A172 (cell line): ENCODE results near the gene ATG7. TPM values are rescaled to one million over a fixed set of nuclear protein-coding genes. Genes with fewer than 3 reads are reported as not detected.
"Not testable (repeated sequence)": the region's sequence is repeated elsewhere in the genome, so short reads cannot be mapped to it uniquely, and the experiment has no call there.

Source experiments
- DNase-seq: peaks from one replicate; pipeline ENCODE4 v3.0.0-alpha.2; 2015; ENCODE audit warnings: low spot score
- total RNA-seq: library from RNA; depleted of rRNA; stranded (reverse); fragments of >200 nt; shearing (Covaris generic); gene quantifications from 2 replicates; pipeline ENCODE4 v1.2.3, GENCODE V29; 2014

The ATG7 gene
- total RNA-seq, 1 experiment from 2014 or later, result 68.2 TPM

DNA sequence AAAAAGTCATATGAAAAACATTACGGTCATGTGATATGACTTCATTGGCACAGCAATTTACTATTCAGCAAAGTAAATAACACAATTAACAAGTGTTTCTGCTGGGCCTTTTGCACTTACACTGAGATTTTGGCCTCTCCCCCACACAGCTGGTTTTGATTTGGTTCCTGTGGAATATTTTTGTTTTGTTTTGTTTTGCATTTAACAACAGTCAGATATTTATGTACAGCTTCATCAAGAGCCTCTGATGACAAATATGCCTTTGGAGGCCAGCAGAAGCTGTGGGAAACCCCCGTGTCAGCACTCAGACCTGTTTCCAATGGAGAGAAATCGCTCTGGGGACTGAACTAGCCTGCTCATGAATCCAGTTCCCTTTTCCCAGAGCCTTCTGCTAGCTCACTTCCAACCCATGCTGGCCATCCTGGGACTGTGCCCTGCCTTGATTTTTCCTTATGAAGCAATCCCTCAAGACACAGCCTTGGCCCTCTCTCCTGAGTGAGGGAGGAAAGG, 161.9 kb downstream of the ATG7 start:
- DNase-seq, result peak; percentile 16

DNA sequence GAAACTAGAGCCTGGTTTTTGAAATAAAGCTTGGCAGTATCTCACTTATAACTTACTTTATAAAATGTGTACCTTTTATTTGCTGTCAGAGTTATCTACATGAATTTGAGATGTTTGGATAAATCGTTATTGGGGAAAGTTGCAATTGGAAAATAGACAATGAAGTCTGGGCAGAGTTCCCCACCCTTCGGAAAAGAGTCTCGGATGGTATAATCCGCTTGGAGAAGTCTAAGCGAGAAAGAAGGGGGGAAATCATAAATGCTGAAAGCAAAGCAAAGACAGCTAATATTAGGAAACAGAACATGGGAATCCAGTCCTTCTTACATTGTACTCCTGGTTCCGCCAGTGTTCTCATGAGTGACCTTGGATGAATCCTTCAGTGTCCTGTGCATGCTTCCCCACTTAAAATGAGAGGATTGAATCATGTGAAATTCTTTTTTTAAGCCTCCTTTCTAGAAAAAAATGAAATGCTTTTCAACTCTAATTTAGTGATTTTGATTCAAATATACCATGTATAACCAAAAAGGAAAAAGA, 162.4 kb downstream of the ATG7 start:
- DNase-seq, result no peak

DNA sequence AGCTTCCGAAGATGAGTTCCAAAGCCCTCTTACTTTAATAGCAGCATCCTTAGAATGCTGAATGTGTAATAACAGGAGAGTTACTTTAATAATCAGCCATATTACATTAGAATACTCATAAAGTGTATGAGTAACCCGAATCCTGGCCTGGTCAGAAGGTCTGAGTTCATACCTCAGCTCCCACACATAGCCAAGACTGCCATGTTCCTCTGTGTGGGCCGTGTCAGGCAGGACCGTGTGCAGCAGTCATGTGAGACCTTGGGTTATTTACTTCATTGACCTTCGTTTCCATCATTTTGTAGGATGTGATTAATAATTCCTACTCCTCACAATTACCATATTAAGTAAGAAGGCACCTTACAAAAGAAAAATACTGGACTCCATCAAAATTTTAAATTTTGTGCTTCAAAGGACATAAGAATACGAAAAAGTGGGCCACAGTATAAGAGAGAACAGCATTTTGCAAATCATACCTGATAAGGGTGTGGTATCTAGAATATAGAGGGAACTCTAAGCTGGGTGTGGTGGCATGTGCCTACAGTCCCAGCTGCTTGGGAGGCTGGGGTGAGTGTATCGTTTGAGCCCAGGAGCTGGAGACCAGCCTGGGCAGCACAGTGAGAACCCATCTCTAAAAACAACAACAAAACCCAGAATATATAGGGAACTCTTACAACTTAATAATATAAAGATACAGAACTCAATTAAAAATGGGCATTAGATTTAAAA, 163.4 kb downstream of the ATG7 start:
- DNase-seq, result no peak

DNA sequence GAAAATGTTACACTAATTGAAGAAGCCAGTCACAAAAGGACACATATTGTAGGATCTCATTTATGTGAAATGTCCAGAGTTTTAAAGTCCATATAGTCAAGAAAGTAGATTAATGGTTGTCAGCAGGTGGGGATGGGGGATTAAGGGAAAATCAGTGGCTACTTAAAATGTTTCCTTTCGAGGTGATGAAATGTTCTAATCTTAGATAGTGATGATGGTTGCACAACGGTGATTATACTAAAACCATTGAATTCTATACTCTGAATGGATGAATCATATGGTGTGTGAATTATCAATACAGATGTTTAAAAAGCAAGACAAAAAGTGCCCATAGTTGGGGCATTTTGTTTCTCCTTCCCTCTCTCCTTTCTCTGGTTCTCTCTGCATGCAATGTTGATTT, 164.6 kb downstream of the ATG7 start:
- no peak for DNase-seq

DNA sequence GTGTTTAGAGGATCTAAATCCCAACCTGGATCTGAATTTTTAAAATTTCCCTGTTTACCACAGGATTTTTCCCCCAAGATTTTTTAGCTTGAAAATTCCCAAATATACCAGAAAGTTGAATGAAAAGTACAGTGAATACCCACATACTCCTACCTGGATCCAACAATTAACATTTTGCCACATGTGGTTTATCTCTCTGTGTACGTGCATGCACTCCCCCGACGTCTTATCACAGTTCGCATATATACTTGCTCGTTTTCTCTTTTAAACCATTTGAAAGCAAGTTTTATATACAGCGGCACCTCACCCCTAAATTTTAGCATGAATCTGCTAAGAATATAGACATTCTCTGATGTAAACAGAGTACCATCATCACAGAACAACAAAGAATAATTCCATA, 165.3 kb downstream of the ATG7 start:
- no peak for DNase-seq

DNA sequence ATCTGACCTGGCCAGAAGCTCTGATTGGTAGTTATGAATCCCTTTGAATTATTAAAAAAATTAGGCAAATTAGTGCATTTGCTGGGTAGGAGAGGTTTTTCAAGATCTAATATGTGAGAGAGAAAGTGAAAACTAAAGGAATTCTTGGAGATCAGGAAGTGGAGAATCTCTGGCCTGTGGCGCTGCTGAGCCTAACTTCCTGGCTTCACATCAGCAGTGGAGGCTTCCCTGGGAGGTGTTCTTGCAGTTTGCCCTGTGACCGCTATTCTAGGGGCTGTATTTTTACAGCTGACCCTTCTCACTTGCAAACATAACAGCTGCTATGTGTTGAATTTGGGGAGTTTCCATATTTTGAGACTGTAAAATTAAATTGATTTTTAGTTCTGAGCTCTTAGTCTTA, 166.4 kb downstream of the ATG7 start:
- no peak for DNase-seq

DNA sequence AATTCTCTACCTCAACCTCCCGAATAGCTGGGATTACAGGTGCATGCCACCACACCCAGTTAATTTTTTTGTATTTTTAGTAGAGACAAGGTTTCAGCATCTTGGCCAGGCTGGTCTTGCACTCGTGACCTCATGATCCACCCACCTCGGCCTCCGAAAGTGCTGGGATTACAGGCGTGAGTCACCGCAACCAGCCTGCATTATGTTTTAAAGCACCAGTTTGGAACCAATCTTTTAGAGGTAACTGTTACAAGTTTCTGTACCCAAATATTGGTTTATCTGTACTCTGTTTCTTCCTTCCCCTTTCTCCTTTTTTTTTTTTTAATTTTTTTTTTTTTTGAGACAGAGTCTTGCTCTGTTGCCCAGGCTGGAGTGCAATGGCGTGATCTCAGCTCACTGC, 169.1 kb downstream of the ATG7 start:
- DNase-seq, result peak; percentile 14

DNA sequence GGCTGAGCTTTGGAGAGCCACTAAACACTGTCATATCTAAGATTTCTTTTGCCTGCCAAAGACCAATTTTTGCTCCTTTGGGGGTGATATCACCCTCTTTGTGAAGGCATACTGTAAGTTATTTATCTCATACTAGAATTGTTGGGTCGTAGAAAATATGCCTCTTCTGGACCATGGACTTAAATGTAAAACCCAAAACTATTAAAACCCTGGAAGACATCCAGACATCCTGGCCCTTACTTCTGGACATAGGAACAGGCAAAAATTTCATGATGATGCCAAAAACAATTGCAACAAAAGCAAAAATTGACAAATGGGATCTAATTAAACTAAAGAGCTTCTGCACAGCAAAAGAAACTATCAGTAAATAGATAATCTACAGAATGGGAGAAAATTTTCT, 172.2 kb downstream of the ATG7 start:
- DNase-seq, result no peak

DNA sequence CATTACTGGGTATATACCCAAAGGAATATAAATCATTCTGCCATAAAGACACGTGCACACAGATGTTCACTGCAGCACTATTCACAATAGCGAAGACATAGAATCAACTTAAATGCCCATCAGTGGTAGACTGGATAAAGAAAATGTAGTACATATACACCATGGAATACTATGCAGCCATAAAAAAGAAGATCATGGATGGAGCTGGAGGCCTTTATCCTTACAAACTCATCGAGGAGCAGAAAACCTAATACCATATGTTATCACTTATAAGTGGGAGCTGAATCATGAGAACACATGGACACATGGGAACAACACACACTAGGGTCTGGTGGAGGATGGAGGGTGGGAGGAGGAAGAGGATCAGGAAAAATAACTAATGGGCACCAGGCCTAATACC, 173.0 kb downstream of the ATG7 start:
- not testable (repeated sequence) for DNase-seq

DNA sequence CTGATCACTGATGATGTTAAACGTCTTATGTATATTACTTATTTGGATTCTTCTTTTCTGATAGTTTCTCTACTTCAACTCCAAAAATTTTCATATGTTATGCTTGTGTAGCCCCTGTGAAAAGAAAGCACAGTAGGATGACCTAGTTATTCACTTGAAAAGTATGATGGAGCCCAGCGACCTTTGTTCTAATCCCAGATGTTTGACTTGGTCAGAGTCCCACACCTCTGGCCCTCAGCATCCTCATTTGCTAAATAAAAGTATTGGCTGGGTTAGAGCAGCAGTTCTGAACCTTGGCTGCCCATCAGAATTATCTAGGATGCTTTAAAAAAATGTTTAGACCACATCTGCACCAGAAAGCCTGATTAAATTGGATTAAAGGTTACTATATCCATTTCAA, 173.7 kb downstream of the ATG7 start:
- no peak for DNase-seq

DNA sequence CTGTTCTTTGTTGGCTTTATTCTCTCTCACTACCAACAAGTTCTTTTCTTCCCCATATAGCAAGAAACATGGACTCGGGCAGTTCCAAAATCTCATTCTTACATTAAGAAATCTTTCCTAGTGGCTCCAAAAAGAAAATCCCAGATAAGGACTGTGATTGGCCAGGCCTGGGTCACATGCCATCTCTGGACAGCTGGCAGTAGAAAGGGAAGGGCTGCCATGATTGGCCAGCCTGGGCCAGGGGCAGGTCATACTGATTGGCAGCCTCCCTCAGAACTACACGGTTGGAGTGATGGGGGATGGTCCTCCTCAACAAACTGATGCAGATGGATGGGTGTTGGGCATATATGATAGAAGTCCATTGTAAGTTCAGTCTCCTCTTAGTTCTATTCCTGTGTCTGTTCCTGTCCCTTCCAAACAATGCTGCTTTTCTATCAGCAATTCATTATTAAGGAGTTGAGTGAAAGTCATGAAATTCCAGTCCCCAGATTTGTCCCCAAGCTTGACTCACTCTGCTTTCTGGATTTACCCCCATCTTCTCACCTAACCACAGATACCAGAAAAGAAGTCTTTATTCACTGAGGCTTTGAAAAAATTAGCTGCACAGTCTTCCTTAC, 175.5 kb downstream of the ATG7 start:
- no peak for DNase-seq

DNA sequence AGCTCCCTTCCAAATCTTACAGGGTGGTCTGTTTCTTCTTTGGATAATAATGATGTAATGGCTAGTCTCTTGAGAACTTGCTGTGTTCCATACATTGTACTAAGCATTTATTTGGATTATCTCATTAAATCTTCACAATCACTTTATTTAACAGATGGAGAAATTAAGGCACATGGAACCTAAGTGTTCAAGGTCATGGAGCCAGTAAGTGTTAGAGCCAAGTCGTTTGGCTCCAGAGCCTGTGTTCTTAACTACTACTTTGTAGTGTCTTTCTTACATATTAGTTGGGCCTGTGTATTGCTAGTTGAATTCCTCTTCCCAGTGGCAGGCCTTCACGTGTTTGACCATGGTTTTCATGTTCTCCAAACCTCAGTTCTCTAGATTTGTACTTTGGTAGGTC, 177.8 kb downstream of the ATG7 start:
- no peak for DNase-seq

DNA sequence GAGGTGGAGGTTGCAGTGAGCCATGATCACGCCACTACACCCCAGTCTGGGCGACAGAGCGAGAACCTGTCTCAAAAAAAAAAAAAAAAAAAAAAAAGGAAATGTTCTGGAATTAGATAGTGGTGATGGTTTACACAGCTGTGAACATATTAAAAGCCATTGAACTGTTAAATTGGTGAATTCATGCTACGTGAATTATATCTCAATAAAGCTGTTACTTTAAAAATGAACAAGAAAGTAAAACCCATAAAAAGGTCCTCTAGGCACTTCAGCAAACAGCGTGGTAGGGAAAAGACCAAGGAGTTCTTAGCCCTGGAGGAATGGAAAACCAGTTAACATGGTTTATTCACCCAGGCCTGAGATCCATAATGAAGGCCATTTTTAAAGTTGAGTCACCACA, 180.1 kb downstream of the ATG7 start:
- DNase-seq, result no peak

DNA sequence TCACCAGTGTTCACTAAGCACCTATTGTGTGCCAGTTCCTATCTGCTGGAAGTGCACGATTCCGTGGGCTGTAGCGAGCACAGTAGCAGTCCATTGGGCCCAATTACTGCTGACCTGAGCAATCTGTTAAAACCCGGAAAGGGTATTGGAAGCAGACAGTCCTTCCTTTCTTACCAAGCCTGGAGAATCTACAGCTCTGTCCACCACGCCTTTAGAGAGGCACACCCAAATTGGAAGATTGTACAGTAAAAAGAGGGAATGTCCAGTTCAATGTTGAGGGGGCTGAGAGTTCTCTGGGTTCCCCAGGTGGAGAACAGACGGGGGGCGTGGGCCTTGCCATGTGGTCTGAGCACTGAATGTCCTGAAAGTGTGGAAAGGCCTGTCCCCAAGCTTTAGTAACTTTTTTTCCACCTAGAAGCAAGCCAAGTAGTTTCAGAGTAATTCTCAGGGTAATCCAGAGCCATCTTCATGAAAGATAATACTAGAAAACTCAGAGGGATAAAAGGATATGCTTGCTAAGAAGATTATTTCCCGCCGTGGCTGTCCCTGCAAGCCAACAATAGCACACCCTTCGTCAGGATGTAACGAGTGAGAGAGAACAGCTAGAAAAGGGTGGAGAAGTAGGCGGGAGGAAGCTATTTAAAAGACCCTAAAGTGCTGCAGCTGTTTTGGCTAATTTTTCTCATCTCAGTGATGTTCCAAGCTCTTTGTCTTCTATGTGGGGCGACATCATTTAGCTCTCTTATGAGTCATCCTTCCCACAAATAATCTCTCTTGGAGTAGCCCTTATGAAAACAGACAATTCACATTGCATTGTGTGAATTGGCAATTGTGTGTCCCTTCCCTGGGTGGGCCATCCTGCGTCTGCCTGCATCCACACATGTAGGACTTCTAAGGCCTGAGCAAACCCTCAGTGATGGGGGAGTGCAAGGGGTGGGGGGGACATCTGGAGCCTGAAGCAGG, 181.0 kb downstream of the ATG7 start:
- DNase-seq, result peak; percentile 70

DNA sequence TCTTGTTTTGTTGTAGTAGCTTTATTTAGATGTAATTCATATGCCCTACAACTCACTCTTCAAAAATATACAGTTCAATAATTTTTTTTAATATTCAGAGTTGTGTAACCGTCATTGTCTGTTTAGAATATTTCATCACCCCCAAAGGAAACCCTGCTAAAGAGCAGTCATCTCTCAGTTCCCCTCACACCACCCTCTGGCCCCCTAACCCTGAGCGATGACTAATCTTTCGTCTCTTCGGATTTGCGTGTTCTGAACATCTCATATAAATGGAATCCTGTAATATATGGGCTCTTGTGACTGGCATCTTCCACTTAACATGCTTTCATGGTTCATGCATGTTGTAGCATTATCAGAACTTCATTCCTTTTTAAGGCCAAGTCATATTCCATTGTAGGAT, 183.8 kb downstream of the ATG7 start:
- no peak for DNase-seq

DNA sequence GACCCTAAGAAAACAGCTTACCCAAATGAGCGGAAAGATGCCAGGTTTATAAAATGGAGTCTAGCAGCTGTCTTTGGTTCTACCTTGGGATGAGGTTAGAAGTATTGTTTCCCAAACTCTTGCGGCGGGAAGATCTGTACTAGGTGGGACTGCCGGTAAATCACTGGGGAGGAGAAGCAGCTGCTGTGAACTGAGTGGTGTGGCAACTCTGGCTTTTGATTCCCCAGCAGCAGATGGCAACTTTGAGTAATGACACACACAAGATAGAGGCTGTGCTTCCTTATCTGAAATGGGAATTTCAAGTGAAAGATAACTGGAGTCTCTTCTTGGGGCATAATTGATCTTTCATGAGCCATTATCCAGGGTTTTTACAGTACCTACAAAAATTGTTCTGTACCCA, 184.9 kb downstream of the ATG7 start:
- no peak for DNase-seq

DNA sequence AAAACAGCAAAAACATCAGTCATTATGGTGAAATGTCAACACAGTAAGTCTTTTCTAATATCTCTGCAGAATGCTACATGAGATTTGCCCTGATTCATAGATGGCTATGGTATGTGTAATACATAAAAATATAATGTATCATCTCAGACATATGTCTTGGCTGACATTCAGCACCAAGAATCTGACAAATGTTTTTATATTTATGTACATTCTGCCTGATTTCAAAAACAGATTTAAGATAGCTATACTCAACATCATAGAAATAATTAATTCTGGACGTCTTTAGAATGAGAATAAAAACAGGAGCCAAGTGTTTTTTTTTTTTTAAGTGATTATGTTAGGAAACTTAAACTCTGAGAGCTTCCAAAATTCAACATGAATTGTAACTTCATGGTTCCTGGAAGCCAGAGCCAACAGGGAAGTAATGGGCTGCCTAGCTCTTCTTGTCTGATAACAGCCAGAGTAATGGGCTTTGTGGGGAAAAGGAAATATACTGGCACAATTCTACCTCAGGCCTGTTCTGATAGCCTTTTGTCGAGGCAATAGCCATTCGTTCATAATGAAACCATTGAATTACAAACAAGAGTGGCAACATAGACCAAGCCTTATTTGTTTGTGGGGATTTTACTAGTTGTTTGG, 187.1 kb downstream of the ATG7 start:
- DNase-seq, result no peak

DNA sequence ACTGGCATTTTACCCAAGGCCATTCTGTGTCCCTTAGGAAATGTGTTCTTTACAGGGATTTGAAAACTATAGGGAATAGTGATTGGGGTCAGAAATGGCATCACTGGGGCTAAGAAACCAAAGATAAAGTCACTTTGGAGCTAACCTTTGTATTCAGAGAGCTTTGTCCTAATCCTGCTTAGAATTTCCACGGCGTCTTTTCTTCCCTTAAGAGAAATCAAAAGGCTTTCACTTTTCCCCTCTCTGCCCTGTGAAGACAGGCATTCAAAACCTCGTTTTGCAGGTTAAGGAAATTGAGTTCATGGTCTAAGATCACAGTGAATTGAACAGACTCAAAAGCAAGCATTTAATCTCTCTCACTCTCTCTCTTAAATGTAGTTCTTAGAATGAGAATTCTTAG, 189.0 kb downstream of the ATG7 start:
- DNase-seq, result no peak

DNA sequence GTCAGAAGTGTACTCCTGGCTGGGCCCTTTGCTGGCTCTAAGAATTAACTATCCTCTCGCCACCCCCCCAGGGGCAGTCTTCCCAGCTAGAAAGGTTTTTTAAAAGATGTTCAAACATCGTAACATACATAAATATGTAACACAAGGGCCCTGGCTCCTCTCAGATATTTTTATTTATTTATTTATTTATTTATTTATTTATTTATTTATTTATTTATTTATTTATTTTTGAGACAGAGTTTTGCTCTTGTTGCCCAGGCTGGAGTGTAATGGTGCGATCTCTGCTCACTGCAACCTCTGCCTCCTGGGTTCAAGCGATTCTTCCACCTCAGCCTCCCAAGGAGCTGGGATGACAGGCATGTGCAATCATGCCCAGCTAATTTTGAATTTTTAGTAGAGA, 190.5 kb downstream of the ATG7 start:
- not testable (repeated sequence) for DNase-seq

DNA sequence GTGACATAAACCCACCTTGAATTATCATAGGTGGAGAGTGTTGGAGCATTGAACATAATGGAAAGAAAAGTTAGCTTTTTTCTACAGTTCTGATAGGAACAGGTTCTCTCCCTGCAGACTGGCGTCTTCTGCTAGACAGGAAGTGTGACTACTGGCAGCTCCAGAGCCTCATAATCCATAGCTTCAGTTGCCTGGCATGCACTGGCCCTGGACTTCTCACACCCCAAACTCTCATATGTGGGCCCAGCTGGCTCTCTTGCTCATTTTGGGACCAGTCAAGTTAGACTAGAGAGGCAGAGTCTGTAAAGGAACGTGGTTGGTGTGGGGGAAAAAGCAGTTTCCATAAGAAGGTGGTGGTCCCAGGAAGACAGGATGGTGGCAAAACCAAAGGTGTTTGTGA, 191.4 kb downstream of the ATG7 start:
- DNase-seq, result no peak

DNA sequence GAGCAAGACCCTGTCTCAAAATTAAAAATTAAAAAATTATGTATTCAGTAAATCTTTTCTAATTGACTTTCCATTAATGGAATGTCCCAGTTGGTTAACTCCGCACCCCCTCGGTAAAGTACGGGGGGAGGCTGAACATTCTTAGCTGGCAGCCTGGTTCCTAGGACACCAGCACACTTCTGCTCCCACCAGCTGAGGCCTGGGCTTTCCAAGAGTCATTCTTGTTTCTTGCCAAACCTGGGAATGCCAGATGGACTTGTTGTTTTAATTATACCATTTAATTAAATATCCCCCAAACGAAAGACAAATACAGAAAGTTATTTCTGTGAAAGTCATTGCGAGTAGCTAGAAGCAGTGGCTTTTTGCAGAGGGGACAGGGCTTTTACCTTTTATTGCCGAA, 192.2 kb downstream of the ATG7 start:
- DNase-seq, result no peak
